H1 (cell line): ENCODE measurements around the gene ARNT2.

Experiments
- CHD1 ChIP-seq: IDR thresholded peaks from 2 replicates; pipeline ENCODE4 v1.6.1; 2012; ENCODE audit warnings: low read depth, low read length, improper control_type of control experiment
- CTCF ChIP-seq, 3 experiments: IDR thresholded peaks; 1 replicate in 2 of 3; 2 replicates in 1 of 3; pipeline versions ENCODE4 v1.5.1 to v1.6.1; 2011; ENCODE audit warnings: low read length in 3 of 3, mild to moderate bottlenecking in 3 of 3, inconsistent platforms in 2 of 3, low read depth in 1 of 3, moderate library complexity in 1 of 3; ENCODE audit not compliant: insufficient read depth in 1 of 3; ENCODE audit errors: control extremely low read depth in 1 of 3
- JUND ChIP-seq: IDR thresholded peaks from 2 replicates; pipeline ENCODE4 v1.6.1; 2011; ENCODE audit warnings: mild to moderate bottlenecking, improper control_type of control experiment, low read length
- NANOG ChIP-seq: IDR thresholded peaks from 2 replicates; pipeline ENCODE4 v1.6.1; 2011; ENCODE audit warnings: low read length, low read depth, mild to moderate bottlenecking, inconsistent platforms; ENCODE audit not compliant: insufficient read depth, poor library complexity, severe bottlenecking
- POLR2AphosphoS5 ChIP-seq: IDR thresholded peaks from 2 replicates; pipeline ENCODE4 v1.6.1; 2011; ENCODE audit warnings: low read depth, low read length
- SIN3A ChIP-seq, 2 experiments: IDR thresholded peaks in 1 of 2; conservative IDR thresholded peaks in 1 of 2; 2 replicates each; pipeline ENCODE4 v1.6.1; 2011 to 2012; ENCODE audit warnings: low read length in 2 of 2, improper control_type of control experiment in 1 of 2, low read depth in 1 of 2, mild to moderate bottlenecking in 1 of 2
- TAF1 ChIP-seq: IDR thresholded peaks from 2 replicates; pipeline ENCODE4 v1.6.1; 2011; ENCODE audit warnings: mild to moderate bottlenecking, low read depth, low read length

- TF ChIP-seq CTCF (IDR thresholded peaks at IDR 0.05; ENCODE audit: control extremely low read depth in 1 of 3, insufficient read depth in 1 of 3, low read depth in 1 of 3, low read length in 3 of 3) (no peak), JUND (no peak), TAF1 (no peak), POLR2AphosphoS5 (no peak), SIN3A (conservative IDR thresholded peaks at IDR 0.05 in 1 of 2, IDR thresholded peaks at IDR 0.05 in 1 of 2; ENCODE audit: low read depth in 1 of 2, low read length in 2 of 2) (no peak), CHD1 (no peak), NANOG (no peak)
These were observed 63.1 kb downstream of the ARNT2 start for GRCh38 chr15:80467311-80467714.
